Spleen (tissue), 7 donors: ENCODE data around the gene PDE8A.

Source experiments
- POLR2AphosphoS5 ChIP-seq, 3 donors: sonication (generic); formaldehyde crosslinking; IDR thresholded peaks; one replicate each; pipeline ENCODE4 v1.5.1; 2017; ENCODE audit warnings: antibody characterized with exemption in 3 of 3
- TF ChIP-seq, protein P1 (sequence below), 11 experiments: fragments of 200-600 bp in 7 of 11; fragments of 450-650 bp in 4 of 11; sonication (generic) in 4 of 11; IDR thresholded peaks in 8 of 11; conservative IDR thresholded peaks in 3 of 11; 1 replicate in 7 of 11; 2 replicates in 4 of 11; pipeline versions ENCODE4 v1.4.0 to v1.8.0; 2016 to 2021; ENCODE audit warnings: antibody characterized with exemption in 11 of 11, inconsistent platforms in 4 of 11, mild to moderate bottlenecking in 1 of 11
- donor health status: DM: no; HTN: no; CAD: no; lungs with moderate emphysema.
- donor health status: DM: no; HTN: no; CAD: no.
- donor health status: DM: no; HTN: no; CAD: no.

DNA sequence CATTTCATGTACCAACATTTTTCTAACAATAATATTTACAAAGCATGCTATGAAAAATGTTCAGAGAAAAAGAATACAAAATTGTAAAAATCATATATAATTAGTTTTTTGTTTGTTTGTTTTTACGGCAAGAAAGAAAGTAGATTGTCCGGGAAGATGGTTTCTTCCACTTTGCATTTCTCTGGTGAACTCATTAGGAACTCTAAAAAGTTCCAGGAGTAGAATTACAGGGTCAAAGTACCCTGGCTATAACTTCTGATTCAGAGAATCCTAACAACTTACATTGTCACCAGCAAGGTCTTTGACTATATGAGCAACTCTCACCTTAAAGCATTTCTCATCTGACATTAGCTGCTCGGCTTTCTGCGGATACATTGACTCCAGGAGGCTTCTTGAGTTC lies 196.7 kb downstream of the PDE8A start:
- TF ChIP-seq, protein P1, sequence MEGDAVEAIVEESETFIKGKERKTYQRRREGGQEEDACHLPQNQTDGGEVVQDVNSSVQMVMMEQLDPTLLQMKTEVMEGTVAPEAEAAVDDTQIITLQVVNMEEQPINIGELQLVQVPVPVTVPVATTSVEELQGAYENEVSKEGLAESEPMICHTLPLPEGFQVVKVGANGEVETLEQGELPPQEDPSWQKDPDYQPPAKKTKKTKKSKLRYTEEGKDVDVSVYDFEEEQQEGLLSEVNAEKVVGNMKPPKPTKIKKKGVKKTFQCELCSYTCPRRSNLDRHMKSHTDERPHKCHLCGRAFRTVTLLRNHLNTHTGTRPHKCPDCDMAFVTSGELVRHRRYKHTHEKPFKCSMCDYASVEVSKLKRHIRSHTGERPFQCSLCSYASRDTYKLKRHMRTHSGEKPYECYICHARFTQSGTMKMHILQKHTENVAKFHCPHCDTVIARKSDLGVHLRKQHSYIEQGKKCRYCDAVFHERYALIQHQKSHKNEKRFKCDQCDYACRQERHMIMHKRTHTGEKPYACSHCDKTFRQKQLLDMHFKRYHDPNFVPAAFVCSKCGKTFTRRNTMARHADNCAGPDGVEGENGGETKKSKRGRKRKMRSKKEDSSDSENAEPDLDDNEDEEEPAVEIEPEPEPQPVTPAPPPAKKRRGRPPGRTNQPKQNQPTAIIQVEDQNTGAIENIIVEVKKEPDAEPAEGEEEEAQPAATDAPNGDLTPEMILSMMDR (IDR thresholded peaks at IDR 0.05 in 8 of 11, conservative IDR thresholded peaks at IDR 0.05 in 3 of 11): no peak
- no peak for TF ChIP-seq POLR2AphosphoS5 (IDR thresholded peaks at IDR 0.05)
